ENCODE results near the gene PCSK4. TPM values are rescaled to one million over a fixed set of nuclear protein-coding genes. Genes with fewer than 3 reads are reported as not detected.
"Not testable (repeated sequence)": the region's sequence is repeated elsewhere in the genome, so short reads cannot be mapped to it uniquely, and the experiment has no call there.

Gene PCSK4
- total and polyA plus RNA-seq, 4 donors: 2.2 to 14.4 (median 9.3) TPM

DNA sequence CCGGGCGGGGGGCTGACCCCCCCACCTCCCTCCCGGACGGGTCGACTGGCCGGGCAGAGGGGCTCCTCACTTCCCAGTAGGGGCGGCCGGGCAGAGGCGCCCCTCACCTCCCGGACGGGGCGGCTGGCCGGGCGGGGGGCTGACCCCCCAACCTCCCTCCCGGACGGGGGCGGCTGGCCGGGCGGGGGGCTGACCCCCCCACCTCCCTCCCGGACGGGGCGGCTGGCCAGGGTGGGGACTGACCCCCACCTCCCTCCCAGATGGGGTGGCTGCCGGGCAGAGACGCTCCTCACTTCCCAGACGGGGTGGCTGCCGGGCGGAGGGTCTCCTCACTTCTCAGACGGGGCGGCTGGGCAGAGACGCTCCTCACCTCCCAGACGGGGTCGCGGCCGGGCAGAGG, 9.1 kb upstream of the PCSK4 start:
- Histone ChIP-seq H3K4me1 (ENCODE audit: control insufficient read depth, insufficient read depth, low read length) (peaks cover 16% of the 10 kb centered on the region), H3K27me3 (ENCODE audit: control insufficient read depth, insufficient read depth, low read length) (peaks cover 18% of the 10 kb centered on the region)
- not testable (repeated sequence) for H3K4me3 ChIP-seq (ENCODE audit: low read depth, low read length); DNase-seq (ENCODE audit: low read depth in 4 of 6, low spot score in 6 of 6); H3K27ac ChIP-seq (ENCODE audit: low read depth, low read length); H3K9me3 ChIP-seq (ENCODE audit: control insufficient read depth, insufficient read depth, low read length); H3K36me3 ChIP-seq (ENCODE audit: control insufficient read depth, insufficient read depth, low read length)
- no CpG with 5 or more reads among the region's 34 CpGs for WGBS (ENCODE audit: insufficient coverage)

- 86% methylated on average over 24 of the region's 25 CpGs for WGBS (ENCODE audit: insufficient coverage)
- peaks cover 3% of the 10 kb centered on the region for H3K27me3 ChIP-seq (ENCODE audit: control insufficient read depth, insufficient read depth, low read length)
- no peaks in the 10 kb centered on the region for H3K9me3 ChIP-seq (ENCODE audit: control insufficient read depth, insufficient read depth, low read length)
- H3K4me3 ChIP-seq (ENCODE audit: low read depth, low read length): no peak overlapping the region
- H3K4me1 ChIP-seq (ENCODE audit: control insufficient read depth, insufficient read depth, low read length): peaks cover 7% of the 10 kb centered on the region
- H3K36me3 ChIP-seq (ENCODE audit: control insufficient read depth, insufficient read depth, low read length): peaks cover 3% of the 10 kb centered on the region
- no peak for DNase-seq (ENCODE audit: low read depth in 4 of 6, low spot score in 6 of 6)
- H3K27ac ChIP-seq (ENCODE audit: low read depth, low read length): no peak overlapping the region
These were observed 7.6 kb upstream of the PCSK4 start for GRCh38 chr19:1497578-1498235.

DNA sequence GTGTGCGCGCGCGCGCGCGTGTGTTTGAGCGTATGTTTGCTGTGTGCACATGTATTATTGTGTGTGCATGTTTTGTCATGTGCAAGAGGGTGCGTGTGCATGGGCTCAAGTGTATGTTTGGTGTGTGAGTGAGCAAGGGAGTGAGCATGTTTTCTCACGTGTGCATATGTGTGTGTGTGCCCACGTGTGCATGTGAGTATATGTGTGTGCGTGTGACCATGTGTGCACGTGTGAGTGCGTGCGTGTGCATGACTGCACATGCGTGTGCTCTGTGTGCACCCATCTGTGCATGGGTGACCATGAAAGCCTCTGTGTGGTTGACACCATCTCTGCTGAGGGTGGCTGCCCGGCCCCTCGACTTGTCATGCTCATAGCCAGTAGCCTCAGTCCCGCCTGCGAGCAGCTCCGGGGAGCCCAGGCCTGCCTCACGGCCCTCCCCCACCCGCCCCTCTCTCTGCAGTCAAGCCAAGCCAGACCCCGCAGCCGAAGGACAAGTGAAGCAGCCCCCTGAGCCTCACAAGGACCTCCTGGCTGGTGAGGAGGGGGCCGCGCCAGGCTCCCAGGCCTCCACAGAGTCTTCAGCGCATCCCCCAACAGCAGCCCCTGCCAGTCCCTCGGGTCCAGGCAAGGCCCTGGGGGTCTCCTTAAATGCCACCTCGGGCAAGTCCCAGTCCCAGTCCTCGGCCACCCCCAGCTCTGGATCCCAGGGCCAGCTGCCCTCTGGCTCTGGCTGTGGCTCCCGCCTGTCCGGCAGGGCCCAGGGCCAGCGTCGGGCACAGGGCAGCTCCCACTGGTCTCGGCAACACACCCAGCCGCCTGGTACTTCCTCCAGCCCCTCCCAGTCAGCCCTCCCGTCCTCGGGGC, 6.8 kb upstream of the PCSK4 start:
- no peak for DNase-seq (ENCODE audit: low read depth in 4 of 6, low spot score in 6 of 6)
- H3K36me3 ChIP-seq (ENCODE audit: control insufficient read depth, insufficient read depth, low read length): peaks cover 3% of the 10 kb centered on the region

GRCh38 chr19:1495799-1496713, 5.9 kb upstream of the PCSK4 start:
- Histone ChIP-seq H3K27me3 (ENCODE audit: control insufficient read depth, insufficient read depth, low read length) (peaks cover 11% of the 10 kb centered on the region), H3K4me3 (ENCODE audit: low read depth, low read length) (no peak overlapping the region), H3K27ac (ENCODE audit: low read depth, low read length) (no peak overlapping the region), H3K4me1 (ENCODE audit: control insufficient read depth, insufficient read depth, low read length) (peaks cover 15% of the 10 kb centered on the region), H3K36me3 (ENCODE audit: control insufficient read depth, insufficient read depth, low read length) (peaks cover 3% of the 10 kb centered on the region), H3K9me3 (ENCODE audit: control insufficient read depth, insufficient read depth, low read length) (no peaks in the 10 kb centered on the region)
- no peak for DNase-seq (ENCODE audit: low read depth in 4 of 6, low spot score in 6 of 6)
- WGBS (ENCODE audit: insufficient coverage): 82% methylated on average over 40 of the region's 40 CpGs

More for the DNA sequence above, 6.8 kb upstream of the PCSK4 start:
- H3K27ac ChIP-seq (ENCODE audit: low read depth, low read length): no peak overlapping the region
- H3K27me3 ChIP-seq (ENCODE audit: control insufficient read depth, insufficient read depth, low read length): peaks cover 3% of the 10 kb centered on the region
- WGBS (ENCODE audit: insufficient coverage): 72% methylated on average over 38 of the region's 39 CpGs
- H3K4me1 ChIP-seq (ENCODE audit: control insufficient read depth, insufficient read depth, low read length): peaks cover 6% of the 10 kb centered on the region
- H3K4me3 ChIP-seq (ENCODE audit: low read depth, low read length): no peak overlapping the region
- no peaks in the 10 kb centered on the region for H3K9me3 ChIP-seq (ENCODE audit: control insufficient read depth, insufficient read depth, low read length)

GRCh38 chr19:1495051-1495798, 5.1 kb upstream of the PCSK4 start:
- Histone ChIP-seq H3K4me1 (ENCODE audit: control insufficient read depth, insufficient read depth, low read length) (peaks cover 15% of the 10 kb centered on the region), H3K27ac (ENCODE audit: low read depth, low read length) (no peak overlapping the region), H3K9me3 (ENCODE audit: control insufficient read depth, insufficient read depth, low read length) (no peaks in the 10 kb centered on the region), H3K27me3 (ENCODE audit: control insufficient read depth, insufficient read depth, low read length) (peaks cover 11% of the 10 kb centered on the region), H3K36me3 (ENCODE audit: control insufficient read depth, insufficient read depth, low read length) (peaks cover 3% of the 10 kb centered on the region), H3K4me3 (ENCODE audit: low read depth, low read length) (no peak overlapping the region)
- 83% methylated on average over 35 of the region's 37 CpGs for WGBS (ENCODE audit: insufficient coverage)
- no peak for DNase-seq (ENCODE audit: low read depth in 4 of 6, low spot score in 6 of 6)

DNA sequence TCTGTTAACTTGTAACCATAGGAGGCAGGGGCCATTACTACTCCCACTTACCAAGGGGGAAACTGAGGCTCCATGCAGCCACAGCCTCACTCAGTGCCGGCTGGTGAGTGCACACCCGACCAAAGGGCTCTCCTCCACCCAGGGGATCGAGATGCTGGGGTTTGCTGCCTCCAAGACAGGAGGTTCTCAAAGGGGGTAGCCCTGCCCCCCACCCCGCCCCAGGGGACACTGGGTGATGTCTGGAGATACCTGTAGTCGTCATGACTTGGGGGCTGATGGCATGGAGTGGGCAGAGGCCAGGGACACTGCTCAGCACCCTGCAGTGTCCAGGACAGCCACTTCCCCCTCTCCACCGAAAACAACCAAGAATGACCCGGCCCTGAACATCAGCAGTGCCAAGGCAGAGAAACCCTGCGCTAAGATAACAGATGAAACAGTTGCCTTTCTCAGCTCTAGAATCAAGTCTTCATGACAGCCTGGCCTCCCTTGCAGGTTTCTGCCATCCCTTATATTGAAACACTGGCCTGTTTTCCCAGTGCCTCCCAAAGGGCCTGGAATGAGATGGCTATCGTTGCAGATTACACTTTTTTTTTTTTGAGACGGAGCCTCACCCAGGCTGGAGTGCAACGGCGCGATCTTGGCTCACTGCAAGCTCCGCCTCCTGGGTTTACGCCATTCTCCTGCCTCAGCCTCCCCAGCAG, 4.1 kb upstream of the PCSK4 start:
- whole genome bisulfite sequencing (ENCODE audit: insufficient coverage): 72% methylated on average over 7 of the region's 15 CpGs
- Histone ChIP-seq H3K36me3 (ENCODE audit: control insufficient read depth, insufficient read depth, low read length) (peaks cover 3% of the 10 kb centered on the region), H3K4me1 (ENCODE audit: control insufficient read depth, insufficient read depth, low read length) (peaks cover 25% of the 10 kb centered on the region), H3K27ac (ENCODE audit: low read depth, low read length) (no peak overlapping the region), H3K27me3 (ENCODE audit: control insufficient read depth, insufficient read depth, low read length) (peaks cover 11% of the 10 kb centered on the region), H3K9me3 (ENCODE audit: control insufficient read depth, insufficient read depth, low read length) (no peaks in the 10 kb centered on the region), H3K4me3 (ENCODE audit: low read depth, low read length) (no peak overlapping the region)
- DNase-seq (ENCODE audit: low read depth in 4 of 6, low spot score in 6 of 6): no peak

DNA sequence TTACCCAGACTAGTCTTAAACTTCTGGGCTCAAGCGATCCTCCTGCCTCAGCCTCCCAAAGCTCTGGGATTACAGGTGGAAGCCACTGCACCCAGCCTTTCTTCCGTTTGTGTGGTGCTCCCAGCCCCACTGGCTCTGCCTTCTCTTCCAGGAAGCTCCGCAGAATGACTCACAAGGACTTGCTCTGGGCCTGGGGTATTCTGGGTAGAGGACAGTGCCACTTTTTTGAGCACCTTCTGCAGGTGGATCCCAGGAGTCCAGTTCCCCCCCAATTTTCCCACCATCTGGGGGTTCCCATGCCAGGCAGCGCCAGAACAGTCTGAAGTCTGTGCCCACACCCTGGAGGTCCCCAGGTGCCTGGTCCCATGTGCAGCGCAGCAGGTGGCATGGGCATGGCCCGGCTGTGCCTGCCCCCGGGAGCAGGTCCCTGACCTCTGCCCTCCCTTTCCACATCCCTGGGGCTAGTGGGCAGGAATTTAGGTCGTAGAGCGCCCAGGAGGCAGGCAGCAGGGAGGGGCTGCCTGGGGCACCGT, 2.4 kb upstream of the PCSK4 start:
- Histone ChIP-seq H3K27me3 (ENCODE audit: control insufficient read depth, insufficient read depth, low read length) (peaks cover 11% of the 10 kb centered on the region), H3K4me3 (ENCODE audit: low read depth, low read length) (no peak overlapping the region), H3K27ac (ENCODE audit: low read depth, low read length) (no peak overlapping the region), H3K9me3 (ENCODE audit: control insufficient read depth, insufficient read depth, low read length) (no peaks in the 10 kb centered on the region), H3K36me3 (ENCODE audit: control insufficient read depth, insufficient read depth, low read length) (peaks cover 7% of the 10 kb centered on the region), H3K4me1 (ENCODE audit: control insufficient read depth, insufficient read depth, low read length) (peaks cover 26% of the 10 kb centered on the region)
- WGBS (ENCODE audit: insufficient coverage): 76% methylated on average over 10 of the region's 10 CpGs
- DNase-seq (ENCODE audit: low read depth in 4 of 6, low spot score in 6 of 6): no peak

- H3K27ac ChIP-seq (ENCODE audit: low read depth, low read length): no peak overlapping the region
- H3K4me3 ChIP-seq (ENCODE audit: low read depth, low read length): no peak overlapping the region
These were observed 1.7 kb upstream of the PCSK4 start for GRCh38 chr19:1491849-1492170.

More at GRCh38 chr19:1491849-1492170, 1.7 kb upstream of the PCSK4 start:
- Histone ChIP-seq H3K4me1 (ENCODE audit: control insufficient read depth, insufficient read depth, low read length) (peaks cover 26% of the 10 kb centered on the region), H3K27me3 (ENCODE audit: control insufficient read depth, insufficient read depth, low read length) (peaks cover 11% of the 10 kb centered on the region), H3K9me3 (ENCODE audit: control insufficient read depth, insufficient read depth, low read length) (no peaks in the 10 kb centered on the region), H3K36me3 (ENCODE audit: control insufficient read depth, insufficient read depth, low read length) (peaks cover 15% of the 10 kb centered on the region)
- no peak for DNase-seq (ENCODE audit: low read depth in 4 of 6, low spot score in 6 of 6)
- 84% methylated on average over 8 of the region's 12 CpGs for WGBS (ENCODE audit: insufficient coverage)

Data from spinal cord (tissue), 10 donors.